Spleen (tissue), 11 donors: Measurements from ENCODE around the gene MYO1B. TPM values are rescaled to one million over a fixed set of nuclear protein-coding genes. Genes with fewer than 3 reads are reported as not detected.

Source experiments
- DNase-seq: peaks from one replicate; pipeline ENCODE4 v3.0.0-alpha.2; 2020
- H3K27ac ChIP-seq, 8 donors: fragments of 200-600 bp; sonication (generic) in 7 of 8; 1 replicate in 4 of 8; 2 replicates in 4 of 8; pipeline versions ENCODE4 v1.5.0 to v1.8.0; 2016 to 2021; ENCODE audit warnings: inconsistent platforms in 4 of 8, mild to moderate bottlenecking in 4 of 8, moderate library complexity in 1 of 8
- H3K27me3 ChIP-seq, 7 donors: fragments of 200-600 bp; sonication (generic) in 6 of 7; replicated peaks in 1 of 7; 1 replicate in 4 of 7; 2 replicates in 3 of 7; pipeline versions ENCODE4 v1.5.0 to v1.8.0; 2016 to 2021; ENCODE audit warnings: inconsistent platforms in 3 of 7, mild to moderate bottlenecking in 1 of 7
- H3K36me3 ChIP-seq, 6 donors: fragments of 200-600 bp; sonication (generic) in 5 of 6; 1 replicate in 4 of 6; 2 replicates in 2 of 6; pipeline versions ENCODE4 v1.5.0 to v1.8.0; 2016 to 2021; ENCODE audit warnings: inconsistent platforms in 2 of 6
- H3K4me1 ChIP-seq, 6 donors: fragments of 200-600 bp; sonication (generic) in 5 of 6; 1 replicate in 3 of 6; 2 replicates in 3 of 6; pipeline versions ENCODE4 v1.5.0 to v1.8.0; 2016 to 2021; ENCODE audit warnings: inconsistent platforms in 3 of 6
- H3K4me3 ChIP-seq, 8 donors: fragments of 200-600 bp; sonication (generic) in 7 of 8; 1 replicate in 4 of 8; 2 replicates in 4 of 8; pipeline versions ENCODE4 v1.5.0 to v1.8.0; 2016 to 2021; ENCODE audit warnings: inconsistent platforms in 4 of 8, mild to moderate bottlenecking in 4 of 8, moderate library complexity in 2 of 8
- H3K9me3 ChIP-seq, 8 donors: fragments of 200-600 bp; sonication (generic) in 7 of 8; 1 replicate in 4 of 8; 2 replicates in 4 of 8; pipeline versions ENCODE4 v1.5.0 to v1.8.0; 2016 to 2021; ENCODE audit warnings: inconsistent platforms in 4 of 8
- POLR2A ChIP-seq, 3 donors: fragments of 450-650 bp; IDR thresholded peaks; one replicate each; pipeline ENCODE4 v1.5.1; 2017; ENCODE audit warnings: antibody characterized with exemption in 3 of 3, mild to moderate bottlenecking in 1 of 3
- POLR2AphosphoS5 ChIP-seq, 3 donors: sonication (generic); formaldehyde crosslinking; IDR thresholded peaks; one replicate each; pipeline ENCODE4 v1.5.1; 2017; ENCODE audit warnings: antibody characterized with exemption in 3 of 3
- WGBS, 5 donors: extraction: QIAGEN DNeasy Blood & Tissue Kit in 3 of 5; methylation state at CpG; one replicate each; pipeline versions ENCODE4 v1.1.5 to v1.1.7; 2013 to 2018; 5-methylcytosine and 5-hydroxymethylcytosine counted together
- intact Hi-C: fragments of 100-400 bp; cut with DNase I; formaldehyde crosslinking; loops from one replicate; pipeline ENCODE4 v1.15.0; 2023; ENCODE audit warnings: low total_unique reads
- polyA plus RNA-seq, 3 donors: library from polyadenylated mRNA; stranded (reverse); fragments of 200-250 nt; gene quantifications; one replicate each; pipeline ENCODE4 v1.2.1, GENCODE V29; 2013
- total RNA-seq, 7 donors: library from RNA; depleted of rRNA in 3 of 7; stranded (reverse); fragments of >200 nt in 3 of 7; fragmentation: NEBNext Ultra II Directional in 4 of 7; extraction: Animal tissue kit (Norgen Biotek cat#: 25700) in 4 of 7; gene quantifications; one replicate each; pipeline versions ENCODE4 v1.1.0 to v1.2.1, GENCODE V29; 2016 to 2021
- TF ChIP-seq, protein P1 (sequence below), 11 experiments: fragments of 200-600 bp in 7 of 11; fragments of 450-650 bp in 4 of 11; sonication (generic) in 4 of 11; IDR thresholded peaks in 8 of 11; conservative IDR thresholded peaks in 3 of 11; 1 replicate in 7 of 11; 2 replicates in 4 of 11; pipeline versions ENCODE4 v1.4.0 to v1.8.0; 2016 to 2021; ENCODE audit warnings: antibody characterized with exemption in 11 of 11, inconsistent platforms in 4 of 11, mild to moderate bottlenecking in 1 of 11
- donor health status: healthy with polysubstance abuse.
- donor health status: DM: no; HTN: no; CAD: no; lungs with moderate emphysema.
- donor health status: DM: no; HTN: no; CAD: no.
- donor health status: Bipolar disorder and iron deficiency.
- donor health status: healthy.
- donor health status: DM: no; HTN: no; CAD: no.
- donor health status: DM: yes; HTN: yes; CAD: no.

MYO1B gene
- total and polyA plus RNA-seq, 10 donors = 5.3 to 25.8 (median 19.0) TPM

DNA sequence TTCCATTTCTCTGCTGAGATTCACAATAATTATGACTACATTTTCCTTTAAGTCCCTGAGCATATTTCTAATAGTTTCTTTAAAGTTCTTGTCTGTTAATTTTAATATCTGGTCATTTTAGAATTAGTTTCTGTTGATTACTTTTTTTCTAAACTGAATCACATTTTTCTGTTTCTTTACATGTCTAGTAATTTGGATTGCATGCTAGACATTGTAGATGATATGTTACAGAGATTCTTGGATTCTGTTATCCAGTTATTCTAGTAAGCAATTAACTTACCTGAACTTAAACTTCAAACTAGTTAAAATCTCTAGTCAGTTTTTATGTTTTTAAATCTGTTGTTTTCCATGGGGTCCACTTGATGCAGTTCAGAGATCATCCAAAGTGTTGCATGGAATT lies 214.0 kb downstream of the MYO1B start:
- intact Hi-C loops = no loop called here
- TF ChIP-seq, protein P1, sequence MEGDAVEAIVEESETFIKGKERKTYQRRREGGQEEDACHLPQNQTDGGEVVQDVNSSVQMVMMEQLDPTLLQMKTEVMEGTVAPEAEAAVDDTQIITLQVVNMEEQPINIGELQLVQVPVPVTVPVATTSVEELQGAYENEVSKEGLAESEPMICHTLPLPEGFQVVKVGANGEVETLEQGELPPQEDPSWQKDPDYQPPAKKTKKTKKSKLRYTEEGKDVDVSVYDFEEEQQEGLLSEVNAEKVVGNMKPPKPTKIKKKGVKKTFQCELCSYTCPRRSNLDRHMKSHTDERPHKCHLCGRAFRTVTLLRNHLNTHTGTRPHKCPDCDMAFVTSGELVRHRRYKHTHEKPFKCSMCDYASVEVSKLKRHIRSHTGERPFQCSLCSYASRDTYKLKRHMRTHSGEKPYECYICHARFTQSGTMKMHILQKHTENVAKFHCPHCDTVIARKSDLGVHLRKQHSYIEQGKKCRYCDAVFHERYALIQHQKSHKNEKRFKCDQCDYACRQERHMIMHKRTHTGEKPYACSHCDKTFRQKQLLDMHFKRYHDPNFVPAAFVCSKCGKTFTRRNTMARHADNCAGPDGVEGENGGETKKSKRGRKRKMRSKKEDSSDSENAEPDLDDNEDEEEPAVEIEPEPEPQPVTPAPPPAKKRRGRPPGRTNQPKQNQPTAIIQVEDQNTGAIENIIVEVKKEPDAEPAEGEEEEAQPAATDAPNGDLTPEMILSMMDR (IDR thresholded peaks at IDR 0.05 in 8 of 11, conservative IDR thresholded peaks at IDR 0.05 in 3 of 11) = no peak
- TF ChIP-seq POLR2AphosphoS5 (IDR thresholded peaks at IDR 0.05) = no peak
- no peak for TF ChIP-seq POLR2A (IDR thresholded peaks at IDR 0.05)
- Histone ChIP-seq H3K4me1 (no peaks in the 10 kb centered on the region), H3K9me3 (peaks cover 0 to 16% (median 13%) of the 10 kb centered on the region in 8 donors), H3K27ac (no peak overlapping the region), H3K4me3 (no peak overlapping the region), H3K36me3 (no peaks in the 10 kb centered on the region), H3K27me3 (no peaks in the 10 kb centered on the region)
- DNase-seq = no peak

DNA sequence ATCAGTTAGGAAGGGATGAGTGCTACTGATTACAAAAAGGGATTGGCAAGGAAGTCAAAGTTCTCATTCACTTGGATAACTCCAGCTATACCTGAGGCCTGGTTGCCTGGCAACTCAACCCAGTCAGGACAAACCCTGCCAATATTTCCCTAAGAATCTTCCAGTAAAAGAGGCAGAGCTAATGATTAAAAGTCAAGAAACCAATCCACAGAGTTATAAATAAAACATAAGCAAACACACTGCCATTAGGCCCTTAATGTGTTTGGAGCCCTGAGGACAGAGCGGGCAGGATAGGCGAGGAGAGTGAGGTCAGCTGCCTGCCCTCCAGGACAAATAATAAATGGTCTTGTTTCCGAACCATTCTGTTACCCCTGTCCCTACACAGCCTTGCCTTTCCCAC lies 217.2 kb downstream of the MYO1B start:
- DNase-seq = no peak
- no peak overlapping the region for H3K4me3 ChIP-seq
- no peak overlapping the region for H3K27ac ChIP-seq
- no peaks in the 10 kb centered on the region for H3K4me1 ChIP-seq
- H3K9me3 ChIP-seq = peaks cover 0 to 16% (median 13%) of the 10 kb centered on the region in 8 donors
- TF ChIP-seq POLR2AphosphoS5 (IDR thresholded peaks at IDR 0.05) = no peak
- no peak for TF ChIP-seq POLR2A (IDR thresholded peaks at IDR 0.05)
- TF ChIP-seq, protein P1 (IDR thresholded peaks at IDR 0.05 in 8 of 11, conservative IDR thresholded peaks at IDR 0.05 in 3 of 11) = no peak
- 92 to 97% (median 93%) methylated on average over 3 of the region's 3 CpGs for WGBS, 5 donors
- intact Hi-C loops = no loop called here
- H3K36me3 ChIP-seq = no peaks in the 10 kb centered on the region
- H3K27me3 ChIP-seq = no peaks in the 10 kb centered on the region

DNA sequence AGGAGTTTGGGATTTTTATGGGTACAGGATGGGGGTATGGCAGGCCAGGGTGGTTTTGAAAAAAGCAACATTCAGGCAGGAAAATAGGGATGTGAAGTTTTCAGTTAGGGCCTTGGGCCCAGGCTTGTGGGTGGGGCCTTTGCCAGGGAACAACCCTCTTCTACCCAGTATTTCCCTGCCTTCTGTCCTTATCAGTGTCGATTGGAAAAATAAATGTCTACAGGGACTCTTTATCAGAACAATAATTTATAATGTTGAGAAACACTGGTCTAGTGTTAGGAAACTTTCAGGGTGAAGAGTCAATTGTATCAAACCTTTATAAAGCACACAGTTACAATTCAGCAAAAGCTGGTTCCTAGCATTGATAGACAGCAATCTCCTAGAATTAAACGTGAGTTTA lies 218.6 kb downstream of the MYO1B start:
- Histone ChIP-seq H3K4me3 (no peak overlapping the region), H3K36me3 (no peaks in the 10 kb centered on the region), H3K27me3 (no peaks in the 10 kb centered on the region), H3K9me3 (peaks cover 0 to 14% (median 11%) of the 10 kb centered on the region in 8 donors), H3K4me1 (no peaks in the 10 kb centered on the region), H3K27ac (no peak overlapping the region)
- TF ChIP-seq, protein P1 (IDR thresholded peaks at IDR 0.05 in 8 of 11, conservative IDR thresholded peaks at IDR 0.05 in 3 of 11) = no peak
- no peak for DNase-seq
- intact Hi-C loops = no loop called here
- WGBS, 5 donors = 72 to 86% (median 81%) methylated on average over 2 of the region's 2 CpGs

DNA sequence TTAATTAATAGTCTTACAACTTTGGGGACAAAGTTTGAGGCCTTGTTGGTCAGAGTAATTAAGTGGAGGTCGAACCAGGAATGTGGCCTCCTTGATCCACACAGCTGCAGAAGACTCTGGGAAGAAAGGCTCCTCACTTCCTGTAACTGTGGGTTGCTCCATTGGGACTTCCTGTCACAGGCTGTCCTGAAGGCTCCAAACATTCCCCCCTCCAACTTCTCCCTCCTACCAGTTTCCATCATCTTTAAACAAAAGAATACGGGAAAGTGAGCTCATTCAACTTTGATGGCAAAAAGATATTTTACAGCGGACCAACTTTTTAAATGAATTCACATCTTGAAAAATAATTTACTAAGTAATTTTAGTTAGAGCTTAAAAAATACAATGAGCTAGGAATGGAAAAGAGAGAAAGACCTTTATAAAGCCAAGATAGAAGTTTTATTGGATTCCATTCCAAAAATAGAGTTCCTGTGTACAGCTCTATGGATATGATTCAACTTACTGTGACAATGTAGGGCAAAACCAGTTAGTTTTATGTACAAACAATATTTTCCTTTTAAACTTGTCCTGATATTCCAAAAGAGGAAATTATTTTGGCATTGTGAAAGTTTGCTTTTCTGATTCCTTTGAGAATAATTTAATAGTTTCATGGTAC lies 220.7 kb downstream of the MYO1B start:
- H3K4me3 ChIP-seq = no peak overlapping the region
- TF ChIP-seq, protein P1 (IDR thresholded peaks at IDR 0.05 in 8 of 11, conservative IDR thresholded peaks at IDR 0.05 in 3 of 11) = no peak
- no peak for TF ChIP-seq POLR2A (IDR thresholded peaks at IDR 0.05)
- no peak for TF ChIP-seq POLR2AphosphoS5 (IDR thresholded peaks at IDR 0.05)
- H3K9me3 ChIP-seq = no peaks in the 10 kb centered on the region
- intact Hi-C loops = no loop called here
- no peak for DNase-seq
- no peaks in the 10 kb centered on the region for H3K27me3 ChIP-seq
- H3K4me1 ChIP-seq = no peaks in the 10 kb centered on the region
- no peaks in the 10 kb centered on the region for H3K36me3 ChIP-seq
- peak overlapping the region in 5 of 8 donors; percentile 1 to 45 (median 22) for H3K27ac ChIP-seq
- 70 to 84% (median 71%) methylated on average over 3 of the region's 3 CpGs for WGBS, 5 donors
